ENCODE measurements around the gene WWC2.

- TF ChIP-seq, protein P1, sequence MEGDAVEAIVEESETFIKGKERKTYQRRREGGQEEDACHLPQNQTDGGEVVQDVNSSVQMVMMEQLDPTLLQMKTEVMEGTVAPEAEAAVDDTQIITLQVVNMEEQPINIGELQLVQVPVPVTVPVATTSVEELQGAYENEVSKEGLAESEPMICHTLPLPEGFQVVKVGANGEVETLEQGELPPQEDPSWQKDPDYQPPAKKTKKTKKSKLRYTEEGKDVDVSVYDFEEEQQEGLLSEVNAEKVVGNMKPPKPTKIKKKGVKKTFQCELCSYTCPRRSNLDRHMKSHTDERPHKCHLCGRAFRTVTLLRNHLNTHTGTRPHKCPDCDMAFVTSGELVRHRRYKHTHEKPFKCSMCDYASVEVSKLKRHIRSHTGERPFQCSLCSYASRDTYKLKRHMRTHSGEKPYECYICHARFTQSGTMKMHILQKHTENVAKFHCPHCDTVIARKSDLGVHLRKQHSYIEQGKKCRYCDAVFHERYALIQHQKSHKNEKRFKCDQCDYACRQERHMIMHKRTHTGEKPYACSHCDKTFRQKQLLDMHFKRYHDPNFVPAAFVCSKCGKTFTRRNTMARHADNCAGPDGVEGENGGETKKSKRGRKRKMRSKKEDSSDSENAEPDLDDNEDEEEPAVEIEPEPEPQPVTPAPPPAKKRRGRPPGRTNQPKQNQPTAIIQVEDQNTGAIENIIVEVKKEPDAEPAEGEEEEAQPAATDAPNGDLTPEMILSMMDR (IDR thresholded peaks at IDR 0.05), result no peak
- no peak for TF ChIP-seq POLR2A (IDR thresholded peaks at IDR 0.05; ENCODE audit: low read depth)
Observed at GRCh38 chr4:183347146-183347545, 248.1 kb downstream of the WWC2 start.

Measured in esophagus muscularis mucosa (tissue), 3 donors.